ENCODE results near the gene ASIC4. TPM values are rescaled to one million over a fixed set of nuclear protein-coding genes. Genes with fewer than 3 reads are reported as not detected.

Gene ASIC4
- polyA plus RNA-seq, 5 donors = 0.06 to 0.42 (median 0.22) TPM

Other genes starting within 250 kb of the ASIC4 start
- gene DNAJB2, start 235.1 kb upstream of the ASIC4 start, polyA plus RNA-seq (ENCODE audit: insufficient read depth in 1 of 5, insufficient read length in 5 of 5, low replicate concordance in 1 of 5) = 10 to 100 TPM; 56.5 to 81.6 (median 74.9) TPM
- 1 to 10 TPM in 2 of 5 donors, under 1 TPM in 3; 0.30 to 1.2 (median 0.69) TPM for gene PTPRN, start 205.1 kb upstream of the ASIC4 start, polyA plus RNA-seq (ENCODE audit: insufficient read depth in 1 of 5, insufficient read length in 5 of 5, low replicate concordance in 1 of 5)
- not detected for gene RESP18, start 181.7 kb upstream of the ASIC4 start, polyA plus RNA-seq (ENCODE audit: insufficient read depth in 1 of 5, insufficient read length in 5 of 5, low replicate concordance in 1 of 5)
- gene DNPEP, start 126.6 kb upstream of the ASIC4 start, polyA plus RNA-seq (ENCODE audit: insufficient read depth in 1 of 5, insufficient read length in 5 of 5, low replicate concordance in 1 of 5) = 10 to 100 TPM; 48.3 to 89.7 (median 71.3) TPM
- gene DES, start 96.1 kb upstream of the ASIC4 start, polyA plus RNA-seq (ENCODE audit: insufficient read depth in 1 of 5, insufficient read length in 5 of 5, low replicate concordance in 1 of 5) = 100 to 1,000 TPM in 1 of 5 donors, 10 to 100 TPM in 4; 10.2 to 190 (median 32.6) TPM
- gene SPEG, start 79.6 kb upstream of the ASIC4 start, polyA plus RNA-seq (ENCODE audit: insufficient read depth in 1 of 5, insufficient read length in 5 of 5, low replicate concordance in 1 of 5) = 10 to 100 TPM; 18.1 to 35.5 (median 33.7) TPM
- gene GMPPA, start 15.6 kb upstream of the ASIC4 start, polyA plus RNA-seq (ENCODE audit: insufficient read depth in 1 of 5, insufficient read length in 5 of 5, low replicate concordance in 1 of 5) = 10 to 100 TPM; 20.3 to 28.8 (median 24.8) TPM
- 10 to 100 TPM; 16.5 to 44.9 (median 23.4) TPM for gene CHPF, start 29.3 kb downstream of the ASIC4 start, polyA plus RNA-seq (ENCODE audit: insufficient read depth in 1 of 5, insufficient read length in 5 of 5, low replicate concordance in 1 of 5)
- 1 to 10 TPM; 2.0 to 4.2 (median 2.6) TPM for gene TMEM198, start 29.5 kb downstream of the ASIC4 start, polyA plus RNA-seq (ENCODE audit: insufficient read depth in 1 of 5, insufficient read length in 5 of 5, low replicate concordance in 1 of 5)
- 100 to 1,000 TPM; 102 to 150 (median 139) TPM for gene OBSL1, start 57.1 kb downstream of the ASIC4 start, polyA plus RNA-seq (ENCODE audit: insufficient read depth in 1 of 5, insufficient read length in 5 of 5, low replicate concordance in 1 of 5)
- 1 to 10 TPM in 2 of 5 donors, under 1 TPM in 3; 0.50 to 1.6 (median 0.90) TPM for gene INHA, start 57.8 kb downstream of the ASIC4 start, polyA plus RNA-seq (ENCODE audit: insufficient read depth in 1 of 5, insufficient read length in 5 of 5, low replicate concordance in 1 of 5)
- gene STK11IP, start 83.4 kb downstream of the ASIC4 start, polyA plus RNA-seq (ENCODE audit: insufficient read depth in 1 of 5, insufficient read length in 5 of 5, low replicate concordance in 1 of 5) = 10 to 100 TPM; 20.3 to 29.7 (median 26.2) TPM
- 10 to 100 TPM in 3 of 5 donors, 1 to 10 TPM in 2; 7.1 to 14.0 (median 10.3) TPM for gene SLC4A3, start 113.1 kb downstream of the ASIC4 start, polyA plus RNA-seq (ENCODE audit: insufficient read depth in 1 of 5, insufficient read length in 5 of 5, low replicate concordance in 1 of 5)